HepG2 (cell line): ENCODE measurements around the gene MYO10. TPM values are rescaled to one million over a fixed set of nuclear protein-coding genes. Genes with fewer than 3 reads are reported as not detected.

Source experiments
- ATAC-seq: fragments of 200-7000 bp; cut with Tn5 transposase; 3 replicates; pipeline ENCODE4 v1.9.1; 2020; ENCODE audit warnings: mild to moderate bottlenecking, moderate library complexity
- BruUV-seq: library from RNA; stranded (reverse); fragments of 400-500 nt; replicated peaks from 2 replicates; lab custom pipeline; 2021; lab: Mats Ljungman, UMichigan
- CTCF ChIA-PET: fragments of 300-600 bp; formaldehyde crosslinking; extraction: SDS; loops from one replicate; lab custom pipeline; 2021; ENCODE audit warnings: low total read pairs, inconsistent platforms, low intra/inter-chr PET ratio; lab: Yijun Ruan, JAX
- POLR2A ChIA-PET: fragments of 350-600 bp; sonication (Branson Sonifier 250); formaldehyde crosslinking; loops from one replicate; lab custom pipeline; 2020; ENCODE audit warnings: antibody characterized with exemption, inconsistent platforms; lab: Yijun Ruan, JAX
- DNase-seq: peaks from one replicate; pipeline ENCODE4 v3.0.0-alpha.2; 2015; ENCODE audit warnings: low spot score
- FAIRE-seq: peaks from 3 replicates; lab custom pipeline; 2011; peaks lifted over from hg19 to GRCh38; lab: Jason Lieb, UNC
- H2AFZ ChIP-seq: one replicate; pipeline ENCODE4 v1.6.1; 2011; ENCODE audit warnings: low read length, inconsistent platforms
- H3K27ac ChIP-seq: fragments of 300-600 bp; 3 replicates; pipeline ENCODE4 v1.8.0; 2011; ENCODE audit warnings: mixed run types, mild to moderate bottlenecking, mixed read lengths, low read length, inconsistent platforms; ENCODE audit not compliant: insufficient read depth; ENCODE audit errors: extremely low read length
- H3K27me3 ChIP-seq, 2 experiments: fragments of 200-600 bp in 1 of 2; 2 replicates in 1 of 2; 3 replicates in 1 of 2; pipeline versions ENCODE4 v1.6.0 to v1.8.0; 2011; ENCODE audit warnings: low read length in 2 of 2, mild to moderate bottlenecking in 2 of 2, moderate library complexity in 2 of 2, inconsistent platforms in 1 of 2; ENCODE audit not compliant: insufficient read depth in 2 of 2, control insufficient read depth in 1 of 2
- H3K36me3 ChIP-seq, 2 experiments: fragments of 200-600 bp in 1 of 2; replicated peaks in 1 of 2; 2 replicates in 1 of 2; 3 replicates in 1 of 2; pipeline versions ENCODE4 v1.5.1 to v1.8.0; 2011; ENCODE audit warnings: low read length in 2 of 2, inconsistent platforms in 1 of 2; ENCODE audit not compliant: insufficient read depth in 2 of 2, control insufficient read depth in 1 of 2
- H3K4me1 ChIP-seq: 2 replicates; pipeline ENCODE4 v1.5.1; 2012; ENCODE audit warnings: low read length, inconsistent platforms; ENCODE audit not compliant: insufficient read depth
- H3K4me2 ChIP-seq: 2 replicates; pipeline ENCODE4 v1.6.0; 2011; ENCODE audit warnings: low read depth, low read length, inconsistent platforms
- H3K4me3 ChIP-seq, 3 experiments: fragments of 200-600 bp in 1 of 3; sonication (generic), shearing (Covaris generic) in 1 of 3; replicated peaks in 1 of 3; 2 replicates each; pipeline ENCODE4 v1.5.1; 2011 to 2016; ENCODE audit warnings: low read length in 3 of 3, inconsistent platforms in 2 of 3, low read depth in 2 of 3, mild to moderate bottlenecking in 2 of 3, control low read depth in 1 of 3, mixed read lengths in 1 of 3; ENCODE audit not compliant: insufficient read depth in 1 of 3
- H3K79me2 ChIP-seq: one replicate; pipeline ENCODE4 v1.6.1; 2011; ENCODE audit warnings: low read length, inconsistent platforms; ENCODE audit not compliant: insufficient read depth
- H3K9ac ChIP-seq: 2 replicates; pipeline ENCODE4 v1.6.0; 2011; ENCODE audit warnings: mild to moderate bottlenecking, low read depth, low read length, inconsistent platforms; ENCODE audit not compliant: insufficient read depth
- H3K9me3 ChIP-seq: 2 replicates; pipeline ENCODE4 v1.5.1; 2012; ENCODE audit warnings: mild to moderate bottlenecking, low read length
- H4K20me1 ChIP-seq: 2 replicates; pipeline ENCODE4 v1.6.0; 2011; ENCODE audit warnings: inconsistent platforms, mild to moderate bottlenecking, low read length, moderate library complexity; ENCODE audit not compliant: insufficient read depth
- ADNP ChIP-seq: sonication (generic); formaldehyde crosslinking; IDR thresholded peaks from 2 replicates; pipeline ENCODE4 v1.4.0; 2020; ENCODE audit warnings: missing genetic modification reagents
- CREM ChIP-seq, 2 experiments: sonication (generic) in 1 of 2; formaldehyde crosslinking in 1 of 2; IDR thresholded peaks; 2 replicates each; pipeline versions ENCODE4 v1.4.0 to v1.6.1; 2016 to 2020; ENCODE audit warnings: antibody characterized with exemption in 1 of 2, mild to moderate bottlenecking in 1 of 2, missing genetic modification reagents in 1 of 2
- FOSL1 ChIP-seq: sonication (generic); formaldehyde crosslinking; IDR thresholded peaks from 2 replicates; pipeline ENCODE4 v1.9.0; 2021; ENCODE audit warnings: missing genetic modification reagents, borderline replicate concordance
- NFIC ChIP-seq: IDR thresholded peaks from 2 replicates; pipeline ENCODE4 v1.6.1; 2012; ENCODE audit warnings: mild to moderate bottlenecking, low read length, inconsistent platforms
- TGIF2 ChIP-seq: IDR thresholded peaks from 2 replicates; pipeline ENCODE4 v1.6.1; 2016; ENCODE audit warnings: control low read depth, missing compliant biosample characterization
- ZNF205 ChIP-seq: IDR thresholded peaks from 2 replicates; pipeline ENCODE4 v1.6.1; 2018; ENCODE audit warnings: missing biosample characterization, missing genetic modification reagents
- ZNF446 ChIP-seq: sonication (generic); formaldehyde crosslinking; IDR thresholded peaks from 2 replicates; pipeline ENCODE4 v1.5.0; 2020; ENCODE audit warnings: mild to moderate bottlenecking, missing genetic modification reagents
- ZNF460 ChIP-seq: sonication (generic); formaldehyde crosslinking; IDR thresholded peaks from 2 replicates; pipeline ENCODE4 v1.5.1; 2020; ENCODE audit warnings: missing genetic modification reagents, mild to moderate bottlenecking, borderline replicate concordance
- ZNF703 ChIP-seq: sonication (generic); formaldehyde crosslinking; IDR thresholded peaks from 2 replicates; pipeline ENCODE4 v1.5.1; 2020; ENCODE audit warnings: missing genetic modification reagents, mild to moderate bottlenecking, moderate library complexity, borderline replicate concordance
- ZNF709 ChIP-seq: sonication (generic); formaldehyde crosslinking; IDR thresholded peaks from 2 replicates; pipeline ENCODE4 v1.5.0; 2020; ENCODE audit warnings: mild to moderate bottlenecking, missing genetic modification reagents
- ZNF782 ChIP-seq: sonication (generic); formaldehyde crosslinking; IDR thresholded peaks from 2 replicates; pipeline ENCODE4 v1.4.0; 2020; ENCODE audit warnings: missing genetic modification reagents, mild to moderate bottlenecking, borderline replicate concordance
- WGBS: methylation state at CpG from one replicate; pipeline ENCODE4 v1.1.6; 2017; ENCODE audit warnings: low lambda C conversion rate; 5-methylcytosine and 5-hydroxymethylcytosine counted together
- in situ Hi-C: cut with HindIII; loops from 2 replicates; pipeline ENCODE4 v1.10.0; 2017; ENCODE audit warnings: low pct_unique_long_range_greater_than_20kb; ENCODE audit not compliant: extremely low pct_ligation_motif_present
- intact Hi-C: fragments of 100-400 bp; cut with micrococcal nuclease; formaldehyde crosslinking; loops from one replicate; pipeline ENCODE4 v1.10.0; 2022; ENCODE audit not compliant: unreplicated experiment
- polyA plus RNA-seq, 8 experiments: library from polyadenylated mRNA; depleted of rRNA in 3 of 8; stranded (reverse) in 7 of 8; unstranded in 1 of 8; fragments of >200 nt; fragmentation: Illumina TruSeq in 4 of 8; extraction: Trizol in 4 of 8; gene quantifications; 2 replicates each; pipeline versions ENCODE4 v1.2.1 to v1.2.3, GENCODE V29; 2011 to 2016; ENCODE audit warnings: low read depth in 4 of 8, missing spikeins in 1 of 8, mixed read lengths in 1 of 8; ENCODE audit not compliant: insufficient read depth in 1 of 8
- total RNA-seq, 5 experiments: library from RNA; depleted of rRNA; stranded (reverse); fragments of >200 nt; fragmentation: Illumina TruSeq; extraction: Trizol; gene quantifications; 2 replicates each; pipeline ENCODE4 v1.2.3, GENCODE V29; 2016; ENCODE audit warnings: low read depth in 1 of 5
- TF ChIP-seq, protein P1 (sequence below): sonication (generic); formaldehyde crosslinking; IDR thresholded peaks from 2 replicates; pipeline ENCODE4 v1.8.0; 2022; ENCODE audit warnings: low read depth, missing genetic modification reagents

MYO10 gene
- total and polyA plus RNA-seq, 2 of the 13 experiments (the other 11 are each of a cell fraction or from before 2014, with no cell fraction given) = 4.5 to 14.0 TPM

DNA sequence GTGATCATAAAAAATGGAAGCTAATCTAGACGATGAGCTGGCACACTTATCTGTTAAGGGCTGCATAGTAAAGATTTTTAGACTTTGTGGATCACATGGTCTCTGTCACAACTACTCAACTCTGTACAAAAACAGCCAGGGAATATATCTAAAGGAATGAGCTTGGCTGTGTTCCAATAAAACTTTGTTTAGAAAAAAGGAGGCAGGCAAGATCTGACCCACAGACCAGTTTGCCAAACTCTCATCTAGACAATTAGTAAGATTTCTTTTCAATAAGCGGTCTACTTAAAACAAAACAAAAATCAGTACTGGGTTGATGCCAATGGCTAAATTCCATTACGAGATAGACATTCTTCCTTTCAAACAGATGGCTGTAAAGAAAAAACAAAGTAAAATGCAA, 266.3 kb downstream of the MYO10 start:
- Histone ChIP-seq H3K4me2 (no peak overlapping the region), H3K4me3 (no peak overlapping the region), H3K36me3 (peaks cover 30 to 80% of the 10 kb centered on the region in 2 experiments; a peak in 4 of 5 replicates), H2AFZ (no peak overlapping the region), H3K27me3 (no peaks in the 10 kb centered on the region), H3K9ac (no peak overlapping the region), H3K9me3 (no peaks in the 10 kb centered on the region), H3K27ac (no peak overlapping the region), H4K20me1 (no peaks in the 10 kb centered on the region), H3K79me2 (no peaks in the 10 kb centered on the region), H3K4me1 (no peaks in the 10 kb centered on the region)
- DNase-seq (no peak), ATAC-seq (no peak), FAIRE-seq (no peak)
- TF ChIP-seq TGIF2 (CRISPR knock-in tag) (no peak), ZNF460 (no peak), ZNF703 (CRISPR knock-in tag) (no peak), CREM (IDR thresholded peaks at IDR 0.05) (no peak), CREM (CRISPR knock-in tag; IDR thresholded peaks at IDR 0.05) (no peak), FOSL1 (CRISPR knock-in tag) (no peak)
- 97% methylated on average over 3 of the region's 3 CpGs for WGBS
- in situ Hi-C loops (loop anchor here (10.0 kb wide), 1 partner anchor 185 kb away; no protein-coding TSS in a partner anchor), intact Hi-C loops (no loop called here)
- ChIA-PET POLR2A (no interaction called here), CTCF (no interaction called here)
- TSS peak; percentile 11 for BruUV-seq

DNA sequence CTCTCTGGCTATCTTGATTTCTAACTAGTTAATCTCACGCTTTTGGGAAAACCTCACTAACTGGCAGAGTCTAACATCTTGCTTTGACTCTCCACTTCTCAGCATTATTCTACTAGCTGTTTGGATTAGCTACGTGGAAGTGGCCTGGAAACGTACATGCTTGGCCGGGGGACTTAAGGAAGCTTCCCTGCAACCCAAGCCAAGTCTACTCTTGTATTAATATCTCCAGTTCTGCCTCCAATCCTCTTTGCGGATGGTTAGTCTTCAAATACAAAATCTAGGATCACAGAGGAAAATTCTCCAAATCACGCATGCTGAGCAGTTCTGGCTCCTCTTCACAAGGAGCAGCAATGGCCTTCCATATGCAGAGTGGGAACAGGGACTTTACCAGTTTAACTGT, 267.5 kb downstream of the MYO10 start:
- in situ Hi-C loops (loop anchor here (10.0 kb wide), 1 partner anchor 184 kb away; no protein-coding TSS in a partner anchor), intact Hi-C loops (no loop called here)
- no peak overlapping the region for H3K4me2 ChIP-seq
- ChIA-PET CTCF (no interaction called here), POLR2A (no interaction called here)
- H3K4me1 ChIP-seq = no peaks in the 10 kb centered on the region
- no peak overlapping the region for H3K9ac ChIP-seq
- H3K79me2 ChIP-seq = no peaks in the 10 kb centered on the region
- TF ChIP-seq ZNF782 (CRISPR knock-in tag) (no peak), ZNF446 (CRISPR knock-in tag) (no peak), NFIC (no peak), ZNF709 (CRISPR knock-in tag) (no peak), ADNP (CRISPR knock-in tag) (no peak), ZNF205 (no peak)
- TF ChIP-seq, protein P1, sequence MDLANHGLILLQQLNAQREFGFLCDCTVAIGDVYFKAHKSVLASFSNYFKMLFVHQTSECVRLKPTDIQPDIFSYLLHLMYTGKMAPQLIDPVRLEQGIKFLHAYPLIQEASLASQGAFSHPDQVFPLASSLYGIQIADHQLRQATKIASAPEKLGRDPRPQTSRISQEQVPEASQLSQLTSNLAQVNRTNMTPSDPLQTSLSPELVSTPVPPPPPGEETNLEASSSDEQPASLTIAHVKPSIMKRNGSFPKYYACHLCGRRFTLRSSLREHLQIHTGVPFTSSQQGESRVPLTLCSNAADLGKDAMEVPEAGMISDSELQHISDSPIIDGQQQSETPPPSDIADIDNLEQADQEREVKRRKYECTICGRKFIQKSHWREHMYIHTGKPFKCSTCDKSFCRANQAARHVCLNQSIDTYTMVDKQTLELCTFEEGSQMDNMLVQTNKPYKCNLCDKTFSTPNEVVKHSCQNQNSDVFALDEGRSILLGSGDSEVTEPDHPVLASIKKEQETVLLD = no peak
- H3K27ac ChIP-seq = no peak overlapping the region
- 99% methylated on average over 6 of the region's 6 CpGs for WGBS
- no peak overlapping the region for H2AFZ ChIP-seq
- H3K36me3 ChIP-seq = peaks cover 24 to 73% of the 10 kb centered on the region in 2 experiments; a peak in 4 of 5 replicates
- H4K20me1 ChIP-seq = no peaks in the 10 kb centered on the region
- H3K27me3 ChIP-seq = no peaks in the 10 kb centered on the region
- BruUV-seq = no TSS peak
- FAIRE-seq = no peak
- no peak for ATAC-seq
- no peak for DNase-seq
- no peaks in the 10 kb centered on the region for H3K9me3 ChIP-seq
- H3K4me3 ChIP-seq = no peak overlapping the region
